Natural killer cell (primary cell): ENCODE results near the gene SHKBP1. TPM values are rescaled to one million over a fixed set of nuclear protein-coding genes. Genes with fewer than 3 reads are reported as not detected.

Experiments
- ATAC-seq, 3 donors: fragments of 150-1000 bp in 2 of 3; fragments of 200-7000 bp in 1 of 3; cut with Tn5 transposase; 1 replicate in 1 of 3; 2 replicates in 2 of 3; pipeline ENCODE4 v1.10.0; 2021; ENCODE audit warnings: mild to moderate bottlenecking in 2 of 3, moderate library complexity in 2 of 3
- DNase-seq, 2 donors: peaks; one replicate each; pipeline versions ENCODE4 v3.0.0 to v3.0.0-alpha.2; 2013 to 2021; ENCODE audit warnings: mixed read lengths in 1 of 2
- H3K27ac ChIP-seq: one replicate; pipeline ENCODE4 v1.5.1; 2013; ENCODE audit warnings: mild to moderate bottlenecking, low read length
- H3K27me3 ChIP-seq: one replicate; pipeline ENCODE4 v1.6.1; 2013; ENCODE audit warnings: low read length; ENCODE audit not compliant: control insufficient read depth, insufficient read depth
- H3K36me3 ChIP-seq: one replicate; pipeline ENCODE4 v1.6.1; 2013; ENCODE audit warnings: low read length; ENCODE audit not compliant: control insufficient read depth, insufficient read depth
- H3K4me1 ChIP-seq: one replicate; pipeline ENCODE4 v1.6.1; 2013; ENCODE audit warnings: low read length; ENCODE audit not compliant: control insufficient read depth, insufficient read depth
- H3K4me3 ChIP-seq: one replicate; pipeline ENCODE4 v1.5.1; 2013; ENCODE audit warnings: low read length
- H3K9me3 ChIP-seq: one replicate; pipeline ENCODE4 v1.6.1; 2013; ENCODE audit warnings: low read length; ENCODE audit not compliant: control insufficient read depth, insufficient read depth
- H3K27ac Mint-ChIP-seq, 2 donors: one replicate each; pipeline ENCODE4 v1.8.0; 2022; ENCODE audit warnings: mild to moderate bottlenecking in 2 of 2, mixed read lengths in 2 of 2, moderate library complexity in 1 of 2
- H3K27me3 Mint-ChIP-seq, 2 donors: one replicate each; pipeline ENCODE4 v1.8.0; 2022; ENCODE audit warnings: low read depth in 2 of 2, mixed read lengths in 2 of 2
- H3K36me3 Mint-ChIP-seq: one replicate; pipeline ENCODE4 v1.8.0; 2022; ENCODE audit warnings: mixed read lengths
- H3K4me1 Mint-ChIP-seq, 2 donors: one replicate each; pipeline ENCODE4 v1.8.0; 2022; ENCODE audit warnings: mixed read lengths in 2 of 2
- H3K4me3 Mint-ChIP-seq: one replicate; pipeline ENCODE4 v1.8.0; 2022; ENCODE audit warnings: mild to moderate bottlenecking, moderate library complexity, mixed read lengths
- H3K9me3 Mint-ChIP-seq, 2 donors: one replicate each; pipeline ENCODE4 v1.8.0; 2022; ENCODE audit warnings: mixed read lengths in 2 of 2
- CTCF ChIP-seq: fragments of 200-600 bp; IDR thresholded peaks from one replicate; pipeline ENCODE4 v1.8.0; 2022; ENCODE audit warnings: antibody characterized with exemption
- WGBS: methylation state at CpG from one replicate; pipeline ENCODE4 v1.1.7; 2013; ENCODE audit warnings: missing lambda C conversion rate; ENCODE audit not compliant: insufficient coverage; 5-methylcytosine and 5-hydroxymethylcytosine counted together
- intact Hi-C: fragments of 100-400 bp; cut with micrococcal nuclease; formaldehyde crosslinking; loops from one replicate; pipeline ENCODE4 v1.14.2; 2022
- total RNA-seq, 4 donors: library from RNA; stranded (reverse); fragments of 120-200 nt in 1 of 4; gene quantifications; one replicate each; pipeline versions ENCODE4 v1.2.3 to v1.2.4, GENCODE V29; 2013 to 2022

The SHKBP1 gene
- 100 to 1,000 TPM; 209 to 224 (median 209) TPM for total RNA-seq
- total RNA-seq (2013): 58.3 TPM

- H3K36me3 Mint-ChIP-seq: no peaks in the 10 kb centered on the region
- H3K27me3 Mint-ChIP-seq: no peaks in the 10 kb centered on the region
- peak; percentile 98 to 99 (median 99) for ATAC-seq
- peak; percentile 95 to 96 for DNase-seq
- H3K4me3 ChIP-seq: peak within 1 kb of the TSS; percentile 94
- peaks cover 35% of the 10 kb centered on the region for H3K4me1 ChIP-seq
- peaks cover 18 to 32% of the 10 kb centered on the region in 2 donors for H3K4me1 Mint-ChIP-seq
- H3K27me3 ChIP-seq: no peaks in the 10 kb centered on the region
- peak within 1 kb of the TSS; percentile 78 for H3K27ac ChIP-seq
- no peaks in the 10 kb centered on the region for H3K9me3 ChIP-seq
- intact Hi-C loops: no loop called here
- H3K27ac Mint-ChIP-seq: peak within 1 kb of the TSS; percentile 65 to 75
- under 1% methylated on average over 40 of the region's 55 CpGs for WGBS
- no peaks in the 10 kb centered on the region for H3K9me3 Mint-ChIP-seq
- H3K36me3 ChIP-seq: peaks cover 24% of the 10 kb centered on the region
- no peak for TF ChIP-seq CTCF
- H3K4me3 Mint-ChIP-seq: peak within 1 kb of the TSS; percentile 85
Observed at GRCh38 chr19:40576585-40577451, at the start of gene SHKBP1. SHKBP1 (plus strand) TSS chr19:40576873; CDS start chr19:40576900, 27 bp downstream.

- Histone ChIP-seq H3K4me3 (no peak overlapping the region), H3K27ac (no peak overlapping the region), H3K4me1 (peaks cover 15% of the 10 kb centered on the region), H3K27me3 (peaks cover 16% of the 10 kb centered on the region), H3K36me3 (no peaks in the 10 kb centered on the region), H3K9me3 (no peaks in the 10 kb centered on the region)
- peaks cover 18 to 29% of the 10 kb centered on the region in 2 donors for H3K27me3 Mint-ChIP-seq
- no peak for TF ChIP-seq CTCF
- no peaks in the 10 kb centered on the region for H3K9me3 Mint-ChIP-seq
- H3K36me3 Mint-ChIP-seq: no peaks in the 10 kb centered on the region
- DNase-seq (no peak), ATAC-seq (no peak)
- intact Hi-C loops: loop anchor here (2.0 kb wide), 1 partner anchor 77 kb away; no protein-coding TSS in a partner anchor
- peak overlapping the region; percentile 17 for H3K4me3 Mint-ChIP-seq
- 93% methylated on average over 6 of the region's 6 CpGs for WGBS
- H3K4me1 Mint-ChIP-seq: peaks cover 5 to 22% of the 10 kb centered on the region in 2 donors
- H3K27ac Mint-ChIP-seq: peak overlapping the region in 1 of 2 donors; percentile 15
Observed at GRCh38 chr19:40528078-40528477, 48.6 kb upstream of the SHKBP1 start.

GRCh38 chr19:40528533-40529092, 48.1 kb upstream of the SHKBP1 start:
- Histone ChIP-seq H3K36me3 (no peaks in the 10 kb centered on the region), H3K4me1 (peaks cover 15% of the 10 kb centered on the region), H3K27me3 (peaks cover 16% of the 10 kb centered on the region), H3K9me3 (no peaks in the 10 kb centered on the region), H3K4me3 (no peak overlapping the region), H3K27ac (no peak overlapping the region)
- intact Hi-C loops: loop anchor here (2.0 kb wide), 1 partner anchor 76 kb away; no protein-coding TSS in a partner anchor
- ATAC-seq (no peak), DNase-seq (no peak)
- Mint-ChIP-seq H3K4me1 (peaks cover 5 to 22% of the 10 kb centered on the region in 2 donors), H3K27ac (peak overlapping the region in 1 of 2 donors; percentile 15), H3K36me3 (no peaks in the 10 kb centered on the region), H3K4me3 (peak overlapping the region; percentile 51), H3K27me3 (peaks cover 18 to 29% of the 10 kb centered on the region in 2 donors), H3K9me3 (no peaks in the 10 kb centered on the region)
- TF ChIP-seq CTCF: no peak
- WGBS: 70% methylated on average over 14 of the region's 14 CpGs
